Activated CD8-positive, alpha-beta memory T cell treated with anti-CD3 and anti-CD28 coated beads for 48 hours (primary cell): ENCODE measurements around the gene SLC38A1.
"Not testable (repeated sequence)": the region's sequence is repeated elsewhere in the genome, so short reads cannot be mapped to it uniquely, and the experiment has no call there.

ENCODE experiments used
- DNase-seq, 3 experiments: peaks; one replicate each; pipeline ENCODE4 v3.0.0-alpha.2; 2020; ENCODE audit warnings: low read depth in 2 of 3, low spot score in 2 of 3

Gene SLC38A1

DNA sequence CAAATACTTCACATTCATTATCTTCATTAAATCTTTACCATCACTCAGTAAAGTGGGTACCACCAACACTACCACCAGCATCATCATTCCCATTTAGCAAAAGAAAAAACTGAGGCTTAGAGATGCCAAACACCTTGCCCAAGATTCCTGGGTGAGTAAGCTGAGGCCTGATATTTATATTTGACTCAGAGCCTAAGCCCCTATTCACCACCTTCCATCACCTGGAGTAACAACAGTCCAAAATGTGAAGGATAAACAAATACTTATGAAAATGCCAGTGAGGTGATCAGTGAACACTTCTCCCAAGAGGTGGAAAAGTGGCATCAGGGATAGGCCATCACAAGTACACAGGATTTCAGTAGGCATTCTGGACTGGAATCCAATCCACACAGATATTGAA, 3.7 kb downstream of the SLC38A1 start:
- DNase-seq, result no peak

GRCh38 chr12:46264057-46264456, 4.8 kb downstream of the SLC38A1 start:
- no peak for DNase-seq

DNA sequence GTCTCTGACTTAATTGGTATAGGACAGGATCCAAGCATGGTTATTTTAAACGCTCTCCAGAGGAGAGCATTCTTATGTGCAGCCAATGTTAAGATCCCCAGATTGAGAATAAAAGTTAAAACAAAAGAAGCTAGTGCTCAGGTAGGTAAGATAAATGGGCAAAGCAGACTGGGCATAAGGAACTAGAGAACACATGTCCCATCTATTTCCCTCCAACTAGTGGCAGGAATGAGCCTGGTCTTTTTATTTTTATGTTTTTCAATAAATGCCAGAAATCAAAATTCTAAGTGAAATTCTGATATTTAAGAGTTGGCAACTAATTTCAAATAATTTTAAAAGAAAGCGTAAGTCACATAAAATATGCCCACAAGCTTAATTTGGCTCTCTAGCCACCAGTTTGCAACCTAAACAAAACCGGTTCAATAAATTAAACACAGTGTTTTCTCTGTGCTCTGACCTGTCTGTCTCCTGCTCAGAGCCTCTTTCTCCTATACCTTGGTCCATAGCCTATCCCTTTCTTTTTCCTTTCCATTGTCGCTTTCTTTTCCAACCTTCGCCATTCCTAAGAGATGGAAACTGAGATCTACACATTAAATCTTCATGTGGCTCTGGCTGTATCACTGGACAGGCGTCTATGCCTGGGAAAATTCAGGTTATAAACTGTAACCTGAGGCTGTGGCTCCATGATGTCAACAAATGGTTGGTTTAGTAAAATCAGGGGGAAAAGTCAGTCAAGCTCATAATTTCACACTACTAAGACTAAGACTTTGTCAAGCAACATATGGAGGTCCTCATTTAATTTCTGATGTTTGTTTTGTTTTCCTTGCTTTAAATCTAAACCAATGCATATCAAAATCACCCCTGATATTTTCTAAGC, 5.5 kb downstream of the SLC38A1 start:
- DNase-seq, result no peak

GRCh38 chr12:46261646-46262045, 7.2 kb downstream of the SLC38A1 start:
- no peak for DNase-seq

DNA sequence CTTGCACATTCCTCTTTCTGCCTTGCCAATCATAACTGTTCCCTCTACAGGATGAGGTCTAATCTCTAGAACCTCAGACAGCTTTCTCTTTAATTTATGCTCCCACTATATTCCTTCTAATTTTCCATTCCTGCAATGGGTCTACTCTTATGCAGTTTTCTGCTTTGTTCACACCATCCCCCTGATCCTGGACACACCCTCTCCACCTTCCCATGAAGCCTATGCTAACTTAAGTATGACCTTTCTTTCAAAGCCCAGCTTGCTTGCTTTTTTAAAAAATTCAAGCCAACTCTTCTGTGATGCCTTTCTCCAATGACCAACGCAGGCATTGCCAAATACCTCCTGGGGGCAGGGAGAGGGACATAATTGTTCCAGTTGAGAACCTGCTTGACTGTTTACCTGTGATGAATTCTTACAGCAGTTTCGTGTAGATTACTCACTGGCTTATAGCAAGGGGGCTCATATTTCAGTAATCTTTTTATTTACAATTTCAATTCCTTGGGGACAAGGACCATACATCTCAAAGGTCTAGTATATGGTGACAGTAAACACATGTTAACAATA, 7.8 kb downstream of the SLC38A1 start:
- DNase-seq, result no peak

- DNase-seq, result no peak
These were observed 8.5 kb downstream of the SLC38A1 start for GRCh38 chr12:46260124-46260912.

DNA sequence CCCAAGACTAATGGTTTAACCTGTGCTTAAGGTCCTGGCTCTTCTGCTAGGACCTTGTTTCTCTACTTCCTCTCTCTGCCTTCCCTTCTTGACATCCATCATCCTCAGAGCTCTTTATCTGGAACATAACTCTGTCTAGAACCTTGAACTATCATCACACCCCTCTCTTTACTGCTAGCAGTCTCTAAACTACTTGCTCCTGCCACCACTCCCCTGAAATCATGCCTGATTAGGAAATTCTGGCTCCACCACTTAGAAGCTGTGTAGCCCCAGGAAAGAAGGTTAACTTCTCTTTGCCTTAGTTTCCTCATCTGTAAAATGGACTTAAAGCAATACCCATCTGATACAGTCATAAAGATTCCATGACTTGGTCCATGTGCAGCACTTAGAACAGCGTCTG, 9.1 kb downstream of the SLC38A1 start:
- no peak for DNase-seq

DNA sequence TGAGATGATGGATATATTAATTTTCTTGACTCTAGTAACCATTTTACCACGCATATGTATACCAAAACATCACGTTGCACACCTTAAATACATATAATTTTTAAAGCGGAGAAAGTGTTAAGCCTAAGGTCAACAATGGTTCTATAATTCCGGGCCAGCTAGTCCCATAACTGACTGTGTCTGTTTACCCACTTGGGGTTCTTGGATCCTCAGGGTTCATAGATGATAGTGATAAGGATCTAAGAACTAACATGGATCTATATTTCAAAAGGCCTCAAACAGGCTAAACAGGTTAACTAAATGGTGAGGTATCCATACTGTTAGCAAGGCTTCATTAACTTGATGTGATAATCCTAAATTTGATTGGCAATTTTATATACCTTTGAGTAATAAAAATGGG, 9.8 kb downstream of the SLC38A1 start:
- DNase-seq, result no peak

DNA sequence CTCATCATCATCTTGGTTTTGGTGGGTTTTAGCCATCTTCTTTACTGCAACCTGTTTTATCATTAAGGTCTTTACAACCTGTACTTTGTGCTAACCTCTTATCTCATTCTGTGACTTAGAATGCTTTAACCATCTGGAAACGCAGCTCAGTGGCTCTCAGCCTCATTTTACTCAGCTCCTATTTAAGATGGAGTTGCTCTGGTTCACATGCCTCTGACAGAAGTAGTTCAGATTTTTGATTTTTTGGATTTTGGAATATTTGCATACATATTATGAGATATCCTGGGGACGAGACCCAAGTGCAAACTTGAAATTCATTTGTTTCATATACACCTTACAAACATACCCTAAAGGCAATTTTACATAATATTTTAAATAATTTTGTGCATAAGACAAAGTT, 10.7 kb downstream of the SLC38A1 start:
- no peak for DNase-seq

GRCh38 chr12:46256942-46257341, 11.9 kb downstream of the SLC38A1 start:
- no peak for DNase-seq

DNA sequence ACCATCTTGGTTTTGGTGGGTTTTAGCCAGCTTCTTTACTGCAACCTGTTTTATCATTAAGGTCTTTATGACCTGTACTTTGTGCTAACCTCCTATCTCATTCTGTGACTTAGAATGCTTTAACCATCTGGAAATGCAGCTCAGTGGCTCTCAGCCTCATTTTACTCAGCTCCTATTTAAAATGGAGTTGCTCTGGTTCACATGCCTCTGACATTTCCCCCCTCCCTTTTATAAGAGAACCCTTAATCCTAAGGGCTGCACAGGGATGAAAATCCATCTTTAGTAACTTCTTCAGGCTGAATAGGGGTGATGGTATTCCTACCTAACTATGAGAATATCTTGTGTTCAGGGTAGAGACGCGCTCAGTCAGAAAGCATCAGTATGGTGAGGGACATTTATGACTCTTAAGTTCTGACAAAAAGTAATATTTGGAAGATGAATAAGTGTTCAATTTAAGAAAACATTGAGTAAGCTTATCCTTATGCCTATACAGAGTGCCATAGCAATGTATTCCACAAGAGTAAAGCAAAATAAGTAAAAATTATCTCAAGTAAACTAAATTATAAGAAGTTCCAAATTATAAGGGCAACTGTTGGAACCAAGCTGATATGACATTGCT, 15.2 kb downstream of the SLC38A1 start:
- DNase-seq, result no peak

GRCh38 chr12:46251994-46252393, 16.8 kb downstream of the SLC38A1 start:
- DNase-seq, result not testable (repeated sequence)

DNA sequence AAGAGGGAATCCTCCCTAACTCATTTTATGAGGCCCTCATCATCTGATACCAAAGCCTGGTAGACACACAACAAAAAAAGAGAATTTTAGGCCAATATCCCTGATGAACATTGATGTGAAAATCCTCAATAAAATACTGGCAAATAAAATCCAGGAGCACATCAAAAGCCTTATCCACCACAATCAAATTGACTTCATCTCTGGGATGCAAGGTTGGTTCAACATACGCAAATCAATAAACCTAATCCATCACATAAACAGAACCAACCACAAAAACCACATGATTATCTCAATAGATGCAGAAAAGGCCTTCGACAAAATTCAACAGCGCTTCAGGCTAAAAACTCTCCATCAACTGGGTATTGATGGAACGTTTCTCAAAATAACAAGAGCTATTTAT, 18.9 kb downstream of the SLC38A1 start:
- not testable (repeated sequence) for DNase-seq

DNA sequence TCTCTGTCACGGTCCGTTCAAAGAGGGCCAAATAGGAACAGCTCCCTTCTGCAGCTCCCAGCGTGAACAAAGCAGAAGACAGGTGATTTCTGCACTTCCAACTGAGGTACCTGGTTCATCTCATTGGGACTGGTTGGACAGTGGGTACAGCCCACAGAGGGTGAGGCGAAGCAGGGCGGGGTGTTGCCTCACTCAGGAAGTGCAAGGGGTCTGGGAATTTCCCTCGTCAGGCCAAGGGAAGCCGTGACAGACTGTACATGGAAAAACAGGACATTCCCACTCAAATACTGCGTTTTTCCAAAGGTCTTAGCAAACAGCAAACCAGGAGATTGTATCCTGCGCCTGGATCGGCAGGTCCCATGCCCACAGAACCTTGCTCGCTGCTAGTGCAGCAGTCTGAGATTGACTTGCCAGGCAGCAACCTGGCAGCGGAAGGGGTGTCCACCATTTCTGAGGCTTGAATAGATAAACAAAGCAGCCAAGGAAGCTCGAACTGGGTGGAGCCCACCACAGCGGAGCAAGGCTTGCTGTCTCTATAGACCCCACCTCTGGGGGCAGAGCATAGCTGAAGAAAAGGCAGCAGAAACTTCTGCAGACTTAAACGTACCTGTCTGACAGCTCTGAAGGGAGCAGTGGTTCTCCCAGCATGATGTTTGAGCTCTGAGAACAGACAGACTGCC, 22.7 kb downstream of the SLC38A1 start:
- no peak for DNase-seq

DNA sequence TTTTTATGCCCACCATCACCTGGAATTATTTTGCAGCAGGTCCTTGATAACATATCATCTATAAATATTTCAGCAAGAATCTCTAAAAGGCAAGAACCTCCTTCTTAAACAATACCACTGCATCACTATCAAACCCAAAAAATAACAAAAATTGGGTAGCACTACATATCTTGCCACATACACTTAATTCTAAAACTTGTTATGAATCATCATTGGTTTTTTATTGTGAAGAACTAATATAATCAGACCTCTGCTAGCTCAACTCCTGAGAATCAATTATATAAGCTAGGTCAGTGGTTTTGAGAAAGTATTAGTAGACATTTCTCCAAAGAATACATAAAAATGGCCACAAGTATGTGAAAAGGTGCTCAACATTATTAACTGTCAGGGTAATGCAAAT, 23.8 kb downstream of the SLC38A1 start:
- DNase-seq, result no peak

GRCh38 chr12:46244273-46244915, 24.4 kb downstream of the SLC38A1 start:
- no peak for DNase-seq

- DNase-seq, result no peak
These were observed 26.3 kb downstream of the SLC38A1 start for GRCh38 chr12:46242569-46242968.

GRCh38 chr12:46240436-46240835, 28.4 kb downstream of the SLC38A1 start:
- DNase-seq, result no peak

GRCh38 chr12:46238821-46239220, 30.0 kb downstream of the SLC38A1 start:
- DNase-seq, result no peak

DNA sequence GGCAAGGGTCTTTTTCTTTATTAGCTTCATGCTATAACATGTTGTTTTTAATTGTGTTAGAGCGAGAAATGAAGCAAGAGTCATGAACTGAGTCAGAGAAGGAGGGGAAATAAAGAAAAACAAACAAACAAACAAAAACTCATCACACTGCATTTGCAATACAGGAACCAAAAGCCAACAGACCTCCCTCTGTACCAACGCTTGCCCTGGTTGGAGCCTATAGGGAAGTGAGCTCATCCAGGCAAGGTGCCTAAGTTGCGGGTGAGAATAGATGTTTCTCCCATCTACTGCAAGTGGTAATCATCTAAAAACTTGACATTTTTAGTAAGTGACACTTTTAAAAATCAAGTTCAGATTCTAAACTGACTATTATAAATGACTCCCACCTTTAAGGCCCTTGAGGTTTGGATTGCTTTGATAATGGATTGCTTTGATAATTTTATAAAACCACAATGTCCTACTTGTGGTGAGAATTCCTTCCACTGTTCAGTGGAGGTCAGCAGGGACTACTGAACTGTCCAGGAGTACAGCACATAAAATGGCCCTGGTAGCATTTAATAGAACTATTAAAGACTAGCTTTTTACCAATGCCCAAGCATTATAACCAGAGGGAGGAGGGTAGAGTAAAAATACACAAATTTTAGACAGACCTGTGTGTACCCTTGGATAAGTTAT, 31.3 kb downstream of the SLC38A1 start:
- no peak for DNase-seq
